ENCODE results near the gene ZBTB47.

ZBTB47 gene

DNA sequence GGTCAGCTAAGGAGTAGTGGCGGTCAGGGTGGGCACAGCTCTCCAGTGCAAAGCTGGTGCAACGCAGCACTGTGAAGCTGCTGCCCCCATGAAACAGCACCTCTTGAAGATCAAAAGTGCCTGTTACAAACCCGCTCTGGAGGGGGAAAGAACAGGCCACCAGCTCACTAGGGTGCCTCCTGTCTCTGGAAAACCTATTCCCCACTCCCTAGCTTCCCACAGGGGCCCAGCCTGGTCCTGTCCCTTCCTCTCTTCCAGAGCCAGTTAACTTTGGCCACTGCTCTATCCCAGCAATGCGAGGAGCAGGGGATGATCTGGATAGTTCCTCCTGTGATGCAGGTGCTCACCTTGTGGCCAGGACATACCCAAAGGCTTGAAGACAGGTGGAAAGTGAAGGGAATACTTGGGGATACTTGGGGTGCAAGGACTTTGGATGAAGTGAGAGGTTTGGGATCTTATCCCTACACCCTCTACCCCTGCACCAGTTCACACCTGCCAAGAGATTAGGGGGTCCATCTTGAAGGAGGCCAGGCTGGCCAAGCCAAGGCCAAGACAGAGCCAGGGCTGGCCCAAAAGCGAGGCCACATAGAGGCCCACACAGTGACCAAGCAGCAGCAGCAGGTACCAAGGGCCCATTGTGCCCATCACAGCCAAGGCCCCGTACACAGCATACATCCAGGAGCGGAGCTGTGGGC lies 44.9 kb downstream of the ZBTB47 start:
- Histone ChIP-seq H3K9ac (ENCODE audit: low read length) (no peak overlapping the region), H3K79me2 (ENCODE audit: low read length) (no peaks in the 10 kb centered on the region), H3K9me3 (ENCODE audit: insufficient read depth, low read length) (no peaks in the 10 kb centered on the region), H3K36me3 (replicated peaks; ENCODE audit: low read depth, low read length) (no peaks in the 10 kb centered on the region), H4K20me1 (ENCODE audit: insufficient read depth, low read length) (0 out of 2 replicates have a peak, but pooled peaks cover 6% of the 10 kb centered on the region), H3K4me2 (ENCODE audit: low read length) (no peak overlapping the region), H2AFZ (ENCODE audit: low read depth, low read length) (no peak overlapping the region), H3K4me1 (ENCODE audit: low read length) (no peaks in the 10 kb centered on the region), H3K27ac (ENCODE audit: low read length) (no peak overlapping the region), H3K27me3 (ENCODE audit: low read depth, low read length) (peaks cover 25% of the 10 kb centered on the region), H3K4me3 (ENCODE audit: low read length) (no peak overlapping the region)
- TF ChIP-seq, protein P1, sequence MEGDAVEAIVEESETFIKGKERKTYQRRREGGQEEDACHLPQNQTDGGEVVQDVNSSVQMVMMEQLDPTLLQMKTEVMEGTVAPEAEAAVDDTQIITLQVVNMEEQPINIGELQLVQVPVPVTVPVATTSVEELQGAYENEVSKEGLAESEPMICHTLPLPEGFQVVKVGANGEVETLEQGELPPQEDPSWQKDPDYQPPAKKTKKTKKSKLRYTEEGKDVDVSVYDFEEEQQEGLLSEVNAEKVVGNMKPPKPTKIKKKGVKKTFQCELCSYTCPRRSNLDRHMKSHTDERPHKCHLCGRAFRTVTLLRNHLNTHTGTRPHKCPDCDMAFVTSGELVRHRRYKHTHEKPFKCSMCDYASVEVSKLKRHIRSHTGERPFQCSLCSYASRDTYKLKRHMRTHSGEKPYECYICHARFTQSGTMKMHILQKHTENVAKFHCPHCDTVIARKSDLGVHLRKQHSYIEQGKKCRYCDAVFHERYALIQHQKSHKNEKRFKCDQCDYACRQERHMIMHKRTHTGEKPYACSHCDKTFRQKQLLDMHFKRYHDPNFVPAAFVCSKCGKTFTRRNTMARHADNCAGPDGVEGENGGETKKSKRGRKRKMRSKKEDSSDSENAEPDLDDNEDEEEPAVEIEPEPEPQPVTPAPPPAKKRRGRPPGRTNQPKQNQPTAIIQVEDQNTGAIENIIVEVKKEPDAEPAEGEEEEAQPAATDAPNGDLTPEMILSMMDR (IDR thresholded peaks at IDR 0.05; ENCODE audit: low read depth, low read length), result no peak
- TF ChIP-seq EZH2phosphoT487 (IDR thresholded peaks at IDR 0.05; ENCODE audit: low read depth), result no peak

DNA sequence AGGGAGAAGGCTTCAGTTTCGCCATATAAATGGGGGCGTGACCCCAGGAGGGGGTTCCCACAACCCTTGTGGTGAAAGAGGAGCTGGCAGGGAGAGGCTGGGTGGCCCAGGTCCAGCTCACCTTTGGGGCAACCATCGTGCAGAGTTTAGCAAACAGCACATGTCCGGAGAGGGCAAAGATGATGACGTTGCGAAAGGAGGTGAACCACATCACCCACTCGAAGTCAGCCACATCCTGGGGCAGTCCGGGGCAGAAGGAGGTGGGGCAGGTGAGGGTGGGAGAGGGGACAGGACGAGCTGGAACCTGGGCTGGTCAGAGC lies 45.4 kb downstream of the ZBTB47 start:
- Histone ChIP-seq H3K9me3 (ENCODE audit: insufficient read depth, low read length) (no peaks in the 10 kb centered on the region), H3K79me2 (ENCODE audit: low read length) (no peaks in the 10 kb centered on the region), H3K9ac (ENCODE audit: low read length) (no peak overlapping the region), H3K27me3 (ENCODE audit: low read depth, low read length) (peaks cover 25% of the 10 kb centered on the region), H3K36me3 (replicated peaks; ENCODE audit: low read depth, low read length) (no peaks in the 10 kb centered on the region), H3K4me3 (ENCODE audit: low read length) (no peak overlapping the region), H2AFZ (ENCODE audit: low read depth, low read length) (no peak overlapping the region), H4K20me1 (ENCODE audit: insufficient read depth, low read length) (0 out of 2 replicates have a peak, but pooled peaks cover 6% of the 10 kb centered on the region), H3K27ac (ENCODE audit: low read length) (no peak overlapping the region), H3K4me2 (ENCODE audit: low read length) (no peak overlapping the region), H3K4me1 (ENCODE audit: low read length) (no peaks in the 10 kb centered on the region)
- TF ChIP-seq, protein P1 (IDR thresholded peaks at IDR 0.05; ENCODE audit: low read depth, low read length), result no peak

DNA sequence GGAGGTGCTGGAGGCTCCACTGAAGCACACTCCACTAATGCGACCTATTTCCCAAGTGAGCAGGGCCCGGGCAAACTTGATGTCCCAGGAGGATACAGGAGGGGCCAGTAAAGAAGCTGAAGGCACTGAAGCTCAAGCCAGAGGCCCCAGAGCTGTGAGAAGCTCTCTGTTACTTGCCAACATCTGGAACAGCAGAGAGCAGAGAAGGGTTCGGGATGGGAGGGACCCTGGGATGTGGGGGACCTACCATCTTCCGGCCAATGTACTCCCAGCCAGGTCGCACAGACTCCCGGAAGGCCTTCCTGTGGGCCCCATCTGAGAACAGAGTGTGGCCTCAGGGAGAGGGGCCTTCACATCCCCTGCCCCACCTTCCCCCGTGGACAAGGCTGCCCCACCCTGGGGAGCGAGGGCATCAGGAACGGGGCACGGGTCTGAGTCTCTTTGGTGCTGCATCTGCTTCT lies 46.0 kb downstream of the ZBTB47 start:
- Histone ChIP-seq H3K4me2 (ENCODE audit: low read length) (no peak overlapping the region), H3K27me3 (ENCODE audit: low read depth, low read length) (peaks cover 21% of the 10 kb centered on the region), H3K36me3 (replicated peaks; ENCODE audit: low read depth, low read length) (no peaks in the 10 kb centered on the region), H3K9ac (ENCODE audit: low read length) (no peak overlapping the region), H3K4me3 (ENCODE audit: low read length) (no peak overlapping the region), H3K4me1 (ENCODE audit: low read length) (no peaks in the 10 kb centered on the region), H2AFZ (ENCODE audit: low read depth, low read length) (no peak overlapping the region), H3K9me3 (ENCODE audit: insufficient read depth, low read length) (no peaks in the 10 kb centered on the region), H3K27ac (ENCODE audit: low read length) (no peak overlapping the region), H4K20me1 (ENCODE audit: insufficient read depth, low read length) (0 out of 2 replicates have a peak, but pooled peaks cover 8% of the 10 kb centered on the region), H3K79me2 (ENCODE audit: low read length) (no peaks in the 10 kb centered on the region)
- TF ChIP-seq EZH2phosphoT487 (IDR thresholded peaks at IDR 0.05; ENCODE audit: low read depth), result no peak
- TF ChIP-seq, protein P1 (IDR thresholded peaks at IDR 0.05; ENCODE audit: low read depth, low read length), result no peak

DNA sequence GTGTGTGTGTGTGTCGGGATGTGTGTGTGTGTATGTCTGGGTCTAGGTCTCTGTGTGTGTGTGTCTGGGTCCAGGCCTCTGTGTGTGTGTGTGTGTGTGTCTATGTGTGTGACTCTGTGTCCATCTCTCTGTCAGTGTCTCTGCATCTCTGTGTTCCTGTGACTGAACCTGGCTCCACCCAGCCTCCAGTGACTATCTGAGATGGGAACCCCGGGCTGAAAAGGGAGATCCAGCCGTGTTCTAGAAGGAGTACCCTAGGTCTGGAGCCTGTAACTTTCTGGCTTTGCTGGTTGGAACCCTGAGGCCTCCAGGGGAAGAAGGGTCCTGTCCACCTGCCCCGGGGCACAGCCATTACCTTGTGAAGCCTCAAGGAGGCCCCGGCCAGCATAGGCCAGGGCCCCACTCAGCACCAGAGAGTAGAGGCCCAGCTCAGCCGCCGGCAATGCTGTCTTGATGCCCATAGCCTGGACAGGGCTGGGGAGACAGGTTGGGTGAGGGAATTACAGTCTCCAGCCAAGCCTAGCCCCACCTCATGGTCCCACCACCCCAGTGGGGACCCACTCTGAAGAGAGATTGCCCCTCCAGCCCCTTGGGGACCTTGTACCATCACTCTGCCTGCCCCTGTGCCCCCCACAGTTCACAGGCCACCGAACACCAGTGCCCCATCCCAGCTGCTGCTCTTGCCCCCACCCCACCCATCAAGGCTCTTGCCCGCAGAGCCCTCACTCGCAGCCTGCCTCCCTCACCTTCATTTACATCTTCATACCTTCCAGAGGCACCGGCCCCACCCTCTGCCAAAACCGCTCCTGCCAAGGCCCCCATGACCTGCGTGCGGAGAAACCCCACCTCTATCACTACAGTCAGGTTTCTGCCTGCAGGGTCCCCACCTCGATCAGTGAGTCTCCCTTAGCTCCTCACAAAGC lies 47.1 kb downstream of the ZBTB47 start:
- no peak overlapping the region for H3K9ac ChIP-seq (ENCODE audit: low read length)
- H3K9me3 ChIP-seq (ENCODE audit: insufficient read depth, low read length), result no peaks in the 10 kb centered on the region
- no peak for TF ChIP-seq EZH2phosphoT487 (IDR thresholded peaks at IDR 0.05; ENCODE audit: low read depth)
- TF ChIP-seq, protein P1 (IDR thresholded peaks at IDR 0.05; ENCODE audit: low read depth, low read length), result no peak
- H4K20me1 ChIP-seq (ENCODE audit: insufficient read depth, low read length), result 0 out of 2 replicates have a peak, but pooled peaks cover 9% of the 10 kb centered on the region
- H3K79me2 ChIP-seq (ENCODE audit: low read length), result no peaks in the 10 kb centered on the region
- H3K27ac ChIP-seq (ENCODE audit: low read length), result no peak overlapping the region
- no peaks in the 10 kb centered on the region for H3K36me3 ChIP-seq (replicated peaks; ENCODE audit: low read depth, low read length)
- peaks cover 11% of the 10 kb centered on the region for H3K27me3 ChIP-seq (ENCODE audit: low read depth, low read length)
- no peak overlapping the region for H3K4me3 ChIP-seq (ENCODE audit: low read length)
- H3K4me2 ChIP-seq (ENCODE audit: low read length), result no peak overlapping the region
- no peak overlapping the region for H2AFZ ChIP-seq (ENCODE audit: low read depth, low read length)
- no peaks in the 10 kb centered on the region for H3K4me1 ChIP-seq (ENCODE audit: low read length)

Measured in OCI-LY3 (cell line).